Mucosa of descending colon (tissue), 3 donors: ENCODE results near the gene ACTL6B. TPM values are rescaled to one million over a fixed set of nuclear protein-coding genes. Genes with fewer than 3 reads are reported as not detected.

Experiments used
- ATAC-seq: fragments of 200-7000 bp; cut with Tn5 transposase; one replicate; pipeline ENCODE4 v1.9.1; 2020; ENCODE audit warnings: mild to moderate bottlenecking, moderate library complexity
- DNase-seq, 3 donors: peaks; one replicate each; pipeline ENCODE4 v3.0.0-alpha.2; 2020
- H3K36me3 ChIP-seq: fragments of 200-600 bp; one replicate; pipeline ENCODE4 v1.8.0; 2021; ENCODE audit warnings: low read depth, mild to moderate bottlenecking
- H3K4me1 ChIP-seq: fragments of 200-600 bp; one replicate; pipeline ENCODE4 v1.8.0; 2021; ENCODE audit warnings: low read depth, mild to moderate bottlenecking
- H3K4me3 ChIP-seq: fragments of 200-600 bp; one replicate; pipeline ENCODE4 v1.8.0; 2021; ENCODE audit warnings: mild to moderate bottlenecking
- H3K9me3 ChIP-seq: fragments of 200-600 bp; one replicate; pipeline ENCODE4 v1.8.0; 2021; ENCODE audit warnings: mild to moderate bottlenecking
- CTCF ChIP-seq: fragments of 200-600 bp; IDR thresholded peaks from one replicate; pipeline ENCODE4 v1.8.0; 2022; ENCODE audit warnings: antibody characterized with exemption, mild to moderate bottlenecking
- intact Hi-C, 2 donors: fragments of 100-400 bp; cut with DNase I in 1 of 2; cut with micrococcal nuclease in 1 of 2; formaldehyde crosslinking; loops; one replicate each; pipeline versions ENCODE4 v1.11.0 to v1.11.1; 2022; cut with DNase I, micrococcal nuclease
- total RNA-seq, 3 donors: library from RNA; stranded (reverse); fragmentation: NEBNext Ultra II Directional in 2 of 3; extraction: Animal tissue kit (Norgen Biotek cat#: 25700) in 2 of 3; gene quantifications; one replicate each; pipeline versions ENCODE4 v1.2.1 to v1.2.4, GENCODE V29; 2021 to 2023
- donor health status: DM: no; HTN: no; CAD: no; lungs with moderate emphysema.
- donor health status: DM: no; HTN: no; CAD: no.
- donor health status: DM: no; HTN: yes; CAD: no.

Gene ACTL6B
- total RNA-seq, 3 donors from 2014 or later, result 1.2 TPM; not detected in 2

GRCh38 chr7:100649826-100650565 is 6.3 kb downstream of the ACTL6B start:
- intact Hi-C loops, result no loop called here
- Histone ChIP-seq H3K9me3 (no peaks in the 10 kb centered on the region), H3K4me1 (no peaks in the 10 kb centered on the region), H3K36me3 (no peaks in the 10 kb centered on the region), H3K4me3 (no peak overlapping the region)
- no peak for TF ChIP-seq CTCF
- no peak for DNase-seq
- no peak for ATAC-seq

GRCh38 chr7:100642534-100642907 is 13.7 kb downstream of the ACTL6B start:
- no peak for TF ChIP-seq CTCF
- H3K36me3 ChIP-seq, result no peaks in the 10 kb centered on the region
- ATAC-seq (peak; percentile 84), DNase-seq (peak in 2 of 3 donors; percentile 55 to 65)
- intact Hi-C loops, result no loop called here
- H3K4me1 ChIP-seq, result no peaks in the 10 kb centered on the region
- no peak overlapping the region for H3K4me3 ChIP-seq
- no peaks in the 10 kb centered on the region for H3K9me3 ChIP-seq

- H3K4me1 ChIP-seq, result no peaks in the 10 kb centered on the region
- intact Hi-C loops, result no loop called here
- no peak for TF ChIP-seq CTCF
- DNase-seq (no peak), ATAC-seq (no peak)
- no peaks in the 10 kb centered on the region for H3K9me3 ChIP-seq
- no peaks in the 10 kb centered on the region for H3K36me3 ChIP-seq
- no peak overlapping the region for H3K4me3 ChIP-seq
Observed at GRCh38 chr7:100641860-100642533, 14.3 kb downstream of the ACTL6B start.

GRCh38 chr7:100641463-100641859 is 14.8 kb downstream of the ACTL6B start, which contains the start of gene TFR2:
TFR2 (minus strand) TSS chr7:100641552; CDS start chr7:100641509, 43 bp downstream.
- no peak for TF ChIP-seq CTCF
- ATAC-seq (no peak), DNase-seq (no peak)
- Histone ChIP-seq H3K4me1 (no peaks in the 10 kb centered on the region), H3K4me3 (no peak within 1 kb of the TSS), H3K9me3 (no peaks in the 10 kb centered on the region), H3K36me3 (no peaks in the 10 kb centered on the region)
- intact Hi-C loops, result no loop called here

- ATAC-seq, result no peak
- no peak for TF ChIP-seq CTCF
Observed at GRCh38 chr7:100640517-100641440, 15.5 kb downstream of the ACTL6B start.

More at GRCh38 chr7:100640517-100641440, 15.5 kb downstream of the ACTL6B start:
- no peak for DNase-seq
- no peaks in the 10 kb centered on the region for H3K36me3 ChIP-seq
- no peaks in the 10 kb centered on the region for H3K4me1 ChIP-seq
- H3K4me3 ChIP-seq, result no peak overlapping the region
- intact Hi-C loops, result no loop called here
- no peaks in the 10 kb centered on the region for H3K9me3 ChIP-seq
